Measurements from ENCODE around the gene SMAP1.
"Not testable (repeated sequence)": the region's sequence is repeated elsewhere in the genome, so short reads cannot be mapped to it uniquely, and the experiment has no call there.

Gene SMAP1

DNA sequence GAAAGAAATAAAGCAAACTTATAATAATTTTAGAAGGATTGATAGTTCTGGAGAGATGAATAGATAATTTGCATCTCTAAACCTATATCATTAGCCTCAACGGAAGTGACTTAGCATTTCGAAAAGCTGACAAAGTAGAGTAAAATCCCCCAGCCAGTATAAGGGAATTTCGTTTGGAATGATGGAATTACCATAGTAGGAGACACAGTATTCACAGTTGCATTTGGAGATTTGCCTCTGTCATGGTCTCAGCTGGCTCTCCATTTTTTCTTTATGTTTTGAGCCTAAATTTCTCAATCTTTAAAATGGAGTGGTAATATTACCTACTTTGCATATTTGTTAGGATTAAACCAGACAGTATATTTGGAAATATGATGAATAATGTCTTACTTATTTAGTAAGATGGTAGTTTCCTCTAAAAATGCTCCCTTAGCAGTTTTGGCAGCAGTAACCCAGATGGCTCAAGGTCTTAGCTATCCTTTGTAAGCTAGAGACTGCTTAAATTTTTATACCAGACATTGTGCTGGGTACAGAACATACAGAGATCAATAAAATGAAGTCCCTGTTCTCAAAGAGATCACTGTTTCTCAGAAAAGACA, 58.2 kb downstream of the SMAP1 start:
- no peak for DNase-seq
- in situ Hi-C loops (cut with MboI; ENCODE audit: low pct_unique_long_range_greater_than_20kb, low sequenced_read_pairs): no loop called here

DNA sequence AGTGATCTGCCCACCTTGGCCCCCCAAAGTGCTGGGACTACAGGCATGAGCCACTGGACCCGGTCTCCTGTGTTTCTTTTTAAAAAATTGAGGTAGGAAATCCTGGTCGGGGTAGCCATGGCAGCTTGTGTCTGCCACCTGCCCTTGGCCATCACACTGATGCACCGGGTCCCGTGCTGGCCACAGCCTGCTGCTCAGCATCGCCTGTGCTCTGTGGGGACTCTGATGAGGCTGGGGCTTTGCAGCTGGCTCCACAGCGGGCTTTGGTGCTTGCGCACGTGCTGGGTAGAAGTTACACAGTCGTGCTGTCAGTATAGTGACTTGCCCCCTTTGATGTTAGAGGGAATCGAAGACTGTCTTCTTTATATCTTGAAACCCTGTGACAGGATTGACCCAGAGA, 66.7 kb downstream of the SMAP1 start:
- in situ Hi-C loops (cut with MboI; ENCODE audit: low pct_unique_long_range_greater_than_20kb, low sequenced_read_pairs): no loop called here

DNA sequence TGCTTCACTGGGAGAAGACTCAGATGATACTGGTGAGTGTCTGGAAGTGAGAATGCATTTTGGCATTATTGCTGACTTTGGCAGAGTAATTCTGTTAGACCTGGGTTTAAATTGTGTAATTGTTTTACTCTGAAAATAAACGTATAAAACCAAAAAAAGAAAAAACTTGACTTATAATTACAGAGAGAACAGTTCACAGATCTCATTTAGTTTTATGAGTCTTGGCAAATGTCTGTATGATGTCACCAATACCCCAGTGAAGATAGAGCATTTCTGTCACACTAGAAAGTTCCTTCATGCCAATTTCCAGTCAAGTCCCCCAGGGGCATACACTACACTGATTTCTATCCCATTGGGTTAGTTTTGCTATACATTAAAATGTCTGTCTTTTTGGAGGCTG, 67.3 kb downstream of the SMAP1 start:
- in situ Hi-C loops (cut with MboI; ENCODE audit: low pct_unique_long_range_greater_than_20kb, low sequenced_read_pairs): no loop called here
- no peak for DNase-seq

More for the DNA sequence above, 66.7 kb downstream of the SMAP1 start:
- DNase-seq: no peak

DNA sequence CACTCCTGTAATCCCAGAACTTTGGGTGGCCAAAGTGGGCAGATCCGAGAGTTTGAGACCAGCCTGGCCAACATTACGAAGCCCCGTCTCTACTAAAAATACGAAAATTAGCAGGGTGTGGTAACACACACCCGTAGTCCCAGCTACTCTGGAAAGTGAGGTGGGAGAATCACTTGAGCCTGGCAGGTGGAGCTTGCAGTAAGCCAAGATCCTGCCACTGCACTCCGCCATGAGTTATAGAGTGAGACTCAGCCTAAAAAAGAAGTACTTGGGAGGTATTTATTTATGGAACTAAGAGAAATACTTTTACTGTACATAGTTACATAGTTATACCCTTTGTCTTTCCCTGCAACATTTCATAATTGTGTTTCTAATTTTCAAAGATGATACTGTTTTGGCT, 67.8 kb downstream of the SMAP1 start:
- DNase-seq: no peak
- in situ Hi-C loops (cut with MboI; ENCODE audit: low pct_unique_long_range_greater_than_20kb, low sequenced_read_pairs): no loop called here

DNA sequence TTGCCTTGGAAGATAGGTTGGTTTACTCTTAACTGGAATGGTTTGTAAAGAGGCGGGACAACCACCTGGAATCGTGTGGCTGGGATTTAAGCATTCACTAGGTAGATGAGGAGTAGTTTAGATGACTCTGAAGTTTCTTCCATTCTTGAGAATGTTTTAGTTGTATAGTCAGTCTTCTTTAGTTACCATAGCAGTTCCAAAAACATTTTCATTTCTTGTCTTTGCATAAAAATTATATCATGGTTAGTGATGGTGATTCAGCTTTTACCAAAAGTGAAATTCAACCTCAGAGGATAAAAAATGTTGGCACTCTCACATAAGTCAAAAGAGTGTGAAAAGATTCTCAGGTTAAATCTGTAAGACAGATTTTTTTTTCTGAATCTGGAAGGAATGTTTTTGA, 70.3 kb downstream of the SMAP1 start:
- no peak for DNase-seq

DNA sequence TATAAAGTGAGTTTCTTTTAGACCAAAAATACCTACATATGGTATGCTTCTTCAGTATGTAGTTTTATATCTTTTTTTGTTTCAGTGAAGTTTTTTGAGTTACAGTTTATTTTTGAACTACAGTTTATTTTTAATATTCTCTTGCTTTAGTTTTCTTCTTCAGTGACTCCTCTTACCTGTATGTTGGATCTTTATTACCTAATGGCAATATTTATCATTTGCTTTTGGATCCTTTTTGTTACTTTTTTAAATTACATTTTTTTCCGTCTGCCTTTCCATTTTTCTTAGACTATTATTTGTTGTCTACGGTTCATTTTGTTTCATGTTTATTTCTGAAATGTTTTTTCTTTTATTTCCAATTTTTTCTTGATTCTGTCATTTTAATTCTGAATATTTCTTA, 71.9 kb downstream of the SMAP1 start:
- no peak for DNase-seq
- in situ Hi-C loops (cut with MboI; ENCODE audit: low pct_unique_long_range_greater_than_20kb, low sequenced_read_pairs): no loop called here

More for the DNA sequence above, 70.3 kb downstream of the SMAP1 start:
- in situ Hi-C loops (cut with MboI; ENCODE audit: low pct_unique_long_range_greater_than_20kb, low sequenced_read_pairs): no loop called here

DNA sequence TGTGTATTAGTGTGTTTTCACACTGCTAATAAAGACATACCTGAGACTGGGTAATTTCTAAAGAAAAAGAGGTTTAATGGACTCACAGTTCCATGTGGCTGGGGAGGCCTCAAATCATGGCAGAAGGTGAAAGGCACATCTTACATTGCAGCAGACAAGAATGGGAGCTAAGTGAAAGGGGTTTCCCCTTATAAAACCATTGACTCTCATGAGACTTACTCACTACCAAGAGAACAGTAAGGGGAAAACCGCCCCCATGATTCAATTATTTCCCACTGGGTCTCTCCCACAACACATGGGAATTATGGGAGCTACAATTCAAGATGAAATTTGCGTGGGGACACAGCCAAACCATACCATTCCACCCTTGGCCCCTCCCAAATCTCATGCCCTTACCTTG, 73.1 kb downstream of the SMAP1 start:
- in situ Hi-C loops (cut with MboI; ENCODE audit: low pct_unique_long_range_greater_than_20kb, low sequenced_read_pairs); DNase-seq: not testable (repeated sequence)

DNA sequence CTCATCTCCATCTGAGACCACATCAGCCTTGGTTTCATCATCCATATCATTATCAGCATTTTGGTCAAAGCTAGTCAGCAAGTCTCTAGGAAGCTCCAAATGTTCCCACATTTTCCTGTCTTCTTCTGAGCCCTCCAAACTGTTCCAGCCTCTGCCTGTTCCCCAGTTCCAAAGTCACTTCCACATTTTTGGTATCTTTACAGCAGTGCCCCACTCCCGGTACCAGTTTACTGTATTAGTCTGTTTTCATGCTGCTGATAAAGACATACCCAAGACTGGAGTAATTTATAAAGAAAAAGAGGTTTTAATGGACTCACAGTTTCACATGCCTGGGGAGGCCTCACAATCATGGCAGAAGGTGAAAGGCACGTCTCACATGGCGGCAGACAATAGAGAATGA, 74.8 kb downstream of the SMAP1 start:
- DNase-seq; in situ Hi-C loops (cut with MboI; ENCODE audit: low pct_unique_long_range_greater_than_20kb, low sequenced_read_pairs): not testable (repeated sequence)

DNA sequence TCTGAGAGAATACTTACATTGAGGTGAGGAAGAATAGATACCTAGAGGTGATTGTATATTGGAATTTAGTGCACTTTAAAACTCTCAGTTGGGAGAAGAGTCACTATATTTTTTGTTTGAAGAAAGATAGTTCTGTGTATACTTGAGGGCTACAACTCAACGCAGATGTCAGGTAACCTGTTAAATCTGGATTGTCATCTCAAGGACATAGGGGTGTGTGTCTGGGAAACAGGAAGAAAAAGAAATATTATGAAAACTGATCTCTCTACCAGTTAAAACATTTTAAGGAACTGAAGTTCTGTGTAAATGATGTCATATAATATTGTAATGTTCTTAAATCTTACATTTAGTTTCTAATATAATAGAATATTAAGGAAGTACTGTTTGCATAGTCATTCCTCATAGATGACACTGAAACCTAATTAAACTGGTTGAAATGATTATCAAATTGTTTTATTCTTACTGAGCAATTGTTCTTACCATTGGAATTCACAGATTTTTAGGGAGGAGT, 86.2 kb downstream of the SMAP1 start:
- in situ Hi-C loops (cut with MboI; ENCODE audit: low pct_unique_long_range_greater_than_20kb, low sequenced_read_pairs): no loop called here
- DNase-seq: no peak

DNA sequence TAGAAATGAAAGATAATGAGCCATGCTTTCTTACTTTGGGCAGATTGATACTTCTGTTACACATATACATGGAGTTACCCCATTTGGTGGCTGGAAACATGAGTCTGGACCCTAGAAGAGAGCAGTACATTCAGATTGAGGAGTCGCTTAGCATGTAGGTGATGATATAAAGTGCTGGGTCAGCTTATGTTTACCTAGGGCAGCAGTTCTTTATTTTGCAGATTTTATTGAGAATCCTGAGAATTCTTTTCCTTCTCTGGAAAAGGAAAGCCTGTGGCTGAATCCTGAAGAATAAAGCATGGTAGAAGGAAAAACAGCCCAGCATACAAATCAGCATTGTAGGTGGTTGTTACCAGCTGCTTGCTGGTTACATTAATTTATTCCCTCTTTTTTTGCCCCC, 91.2 kb downstream of the SMAP1 start:
- no peak for DNase-seq
- in situ Hi-C loops (cut with MboI; ENCODE audit: low pct_unique_long_range_greater_than_20kb, low sequenced_read_pairs): no loop called here

DNA sequence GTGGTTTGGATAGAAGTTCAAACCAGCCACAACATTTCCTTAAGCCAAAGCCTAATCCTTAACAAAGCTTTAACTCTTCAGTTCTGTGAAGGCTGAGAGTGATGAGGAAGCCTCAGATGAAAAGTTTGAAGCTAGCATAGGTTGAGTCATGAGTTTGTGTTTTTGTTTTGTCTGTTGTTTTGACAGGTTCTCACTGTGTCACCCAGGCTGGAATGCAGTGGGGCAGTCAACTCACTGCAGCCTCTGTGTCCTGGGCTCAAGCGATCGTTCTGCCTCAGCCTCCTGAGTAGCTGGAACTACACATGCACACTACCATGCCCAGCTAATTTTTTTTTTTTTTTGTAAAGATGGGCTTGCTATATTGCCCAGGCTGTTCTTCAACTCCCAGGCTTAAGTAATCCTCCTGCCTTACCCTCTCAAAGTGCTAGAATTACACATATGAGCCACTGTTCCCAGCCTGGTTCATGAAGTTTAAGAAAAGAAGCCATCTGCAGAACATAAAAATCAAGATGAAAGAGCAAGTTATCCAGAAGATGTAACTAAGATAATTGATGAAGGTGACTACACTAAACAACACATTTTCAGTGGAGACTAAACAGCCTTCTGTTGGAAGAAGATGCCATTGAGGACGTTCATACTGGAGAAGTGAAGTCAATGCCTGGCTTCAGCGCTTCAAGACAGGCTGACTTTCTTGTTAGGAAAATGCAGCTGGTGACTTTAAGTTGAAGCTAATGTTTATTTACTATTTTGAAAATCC, 96.2 kb downstream of the SMAP1 start:
- DNase-seq: no peak
- in situ Hi-C loops (cut with MboI; ENCODE audit: low pct_unique_long_range_greater_than_20kb, low sequenced_read_pairs): no loop called here

DNA sequence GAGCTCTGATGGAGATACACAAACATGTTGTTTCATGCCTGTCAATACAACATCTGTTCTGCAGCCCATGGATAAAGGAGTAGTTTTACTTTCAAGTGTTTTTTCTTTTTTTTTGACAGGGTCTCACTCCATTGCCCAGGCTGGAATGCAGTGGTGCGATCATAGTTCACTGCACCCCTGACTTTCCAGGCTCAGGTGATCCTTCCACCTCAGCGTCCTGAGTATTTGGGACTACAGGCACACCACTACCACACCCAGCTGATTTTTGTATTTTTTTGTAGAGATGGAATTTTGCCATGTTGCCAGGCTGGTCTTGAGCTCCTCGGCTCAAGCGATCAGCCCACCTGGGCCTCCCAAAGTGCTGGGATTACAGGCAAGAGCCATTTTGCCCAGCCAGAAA, 97.0 kb downstream of the SMAP1 start:
- no peak for DNase-seq
- in situ Hi-C loops (cut with MboI; ENCODE audit: low pct_unique_long_range_greater_than_20kb, low sequenced_read_pairs): no loop called here

DNA sequence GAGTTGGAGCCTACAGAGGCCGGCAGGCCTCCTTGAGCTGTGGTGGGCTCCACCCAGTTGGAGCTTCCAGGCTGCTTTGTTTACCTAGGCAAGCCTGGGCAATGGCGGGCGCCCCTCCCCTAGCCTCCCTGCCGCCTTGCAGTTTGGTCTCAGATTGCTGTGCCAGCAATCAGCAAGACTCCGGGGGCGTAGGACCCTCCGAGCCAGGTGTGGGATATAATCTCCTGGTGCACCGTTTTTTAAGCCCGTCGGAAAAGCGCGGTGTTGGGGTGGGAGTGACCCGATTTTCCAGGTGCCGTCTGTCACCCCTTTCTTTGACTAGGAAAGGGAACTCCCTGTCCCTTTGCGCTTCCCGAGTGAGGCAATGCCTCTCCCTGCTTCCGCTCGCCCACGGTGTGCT, 103.7 kb downstream of the SMAP1 start:
- in situ Hi-C loops (cut with MboI; ENCODE audit: low pct_unique_long_range_greater_than_20kb, low sequenced_read_pairs); DNase-seq: not testable (repeated sequence)

DNA sequence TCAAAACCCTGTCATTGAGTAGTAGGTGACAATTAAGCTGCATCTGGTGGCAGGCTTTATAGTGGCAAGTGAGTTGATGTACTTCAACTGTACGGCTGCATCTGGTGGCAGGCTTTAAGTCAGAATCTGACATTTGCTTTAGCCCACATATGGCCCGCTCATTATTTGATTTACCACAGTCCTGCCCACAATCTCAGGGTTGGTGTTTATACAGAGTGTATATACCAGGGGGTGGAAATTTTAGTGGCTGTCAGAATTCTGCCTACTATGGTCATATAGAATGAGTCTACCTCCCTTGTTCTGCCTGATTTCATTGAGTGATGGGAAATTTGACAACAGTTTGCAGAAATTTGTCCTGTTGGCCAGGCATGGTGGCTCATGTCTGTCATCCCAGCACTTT, 112.3 kb downstream of the SMAP1 start:
- DNase-seq: no peak
- in situ Hi-C loops (cut with MboI; ENCODE audit: low pct_unique_long_range_greater_than_20kb, low sequenced_read_pairs): no loop called here

DNA sequence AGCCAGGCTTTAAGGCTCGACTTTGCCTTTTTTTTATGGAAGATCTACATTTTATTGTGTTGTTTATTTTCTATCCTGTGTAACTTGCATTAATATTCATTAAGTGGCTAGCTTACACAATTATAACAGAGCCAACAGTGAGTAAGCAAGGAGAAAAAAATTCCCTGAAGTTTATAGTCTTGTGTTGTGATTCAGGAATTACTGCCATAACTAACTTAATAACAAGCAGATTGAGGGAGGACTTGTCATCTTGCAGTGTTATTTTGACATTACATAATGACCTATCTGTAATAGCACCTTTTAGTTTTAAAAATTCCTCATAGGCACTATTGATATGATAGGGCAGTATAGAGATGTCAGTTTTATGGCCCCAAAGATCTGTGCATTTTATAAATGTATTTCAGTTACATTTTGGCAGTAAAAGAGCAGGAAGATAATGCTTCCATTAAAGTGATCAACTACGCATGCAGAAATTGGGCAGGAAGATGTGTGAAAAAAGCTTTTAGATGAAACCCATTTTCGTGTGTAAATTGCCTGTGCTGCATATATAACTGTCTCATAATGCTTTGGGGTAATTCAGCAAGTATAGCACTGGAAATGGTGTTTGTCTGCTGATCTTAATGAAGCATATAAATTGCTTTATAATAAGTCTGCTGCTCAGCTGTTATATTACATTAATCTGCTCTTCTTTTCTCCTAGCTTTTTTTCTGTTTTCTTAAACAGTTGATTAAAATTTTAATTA, 123.0 kb downstream of the SMAP1 start:
- in situ Hi-C loops (cut with MboI; ENCODE audit: low pct_unique_long_range_greater_than_20kb, low sequenced_read_pairs): no loop called here

DNA sequence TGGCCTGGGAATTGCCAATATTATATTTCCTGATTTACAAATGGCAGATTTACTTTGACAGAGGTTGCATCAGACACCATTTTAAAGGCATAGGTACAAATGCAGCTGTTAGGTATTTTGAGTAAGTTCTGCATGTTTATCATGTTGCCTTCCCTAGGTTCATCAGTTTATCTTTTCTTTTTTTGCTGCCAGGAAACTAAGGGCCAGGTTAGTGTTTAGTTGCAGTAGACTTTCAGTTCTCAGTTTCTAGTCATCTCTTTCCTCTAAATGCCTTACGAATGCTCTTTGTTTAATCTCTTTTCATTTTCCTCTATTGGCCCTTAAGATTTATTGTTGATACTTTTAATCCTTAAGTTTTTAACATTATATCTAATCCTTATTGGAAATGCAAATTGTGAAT, 129.9 kb downstream of the SMAP1 start:
- no peak for DNase-seq
- in situ Hi-C loops (cut with MboI; ENCODE audit: low pct_unique_long_range_greater_than_20kb, low sequenced_read_pairs): no loop called here

More for the DNA sequence above, 123.0 kb downstream of the SMAP1 start:
- no peak for DNase-seq

DNA sequence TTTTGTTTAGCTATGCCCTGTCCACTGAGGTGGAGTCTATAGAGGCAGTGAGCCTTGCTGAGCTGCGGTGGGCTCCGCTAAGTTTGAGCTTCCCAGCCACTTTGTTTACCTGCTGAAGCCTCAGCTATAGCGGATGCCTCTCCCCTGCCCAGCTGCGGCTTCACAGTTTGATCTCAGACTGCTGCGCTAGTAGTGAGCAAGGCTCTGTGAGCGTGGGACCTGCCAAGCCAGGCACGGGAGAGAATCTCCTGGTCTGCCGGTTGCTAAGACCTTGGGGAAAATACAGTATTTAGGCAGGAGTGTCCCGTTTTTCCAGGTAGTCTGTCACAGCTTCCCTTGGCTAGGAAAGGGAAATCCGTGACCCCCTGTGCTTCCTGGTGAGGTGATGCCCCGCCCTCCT, 138.4 kb downstream of the SMAP1 start:
- in situ Hi-C loops (cut with MboI; ENCODE audit: low pct_unique_long_range_greater_than_20kb, low sequenced_read_pairs): no loop called here
- DNase-seq: no peak

DNA sequence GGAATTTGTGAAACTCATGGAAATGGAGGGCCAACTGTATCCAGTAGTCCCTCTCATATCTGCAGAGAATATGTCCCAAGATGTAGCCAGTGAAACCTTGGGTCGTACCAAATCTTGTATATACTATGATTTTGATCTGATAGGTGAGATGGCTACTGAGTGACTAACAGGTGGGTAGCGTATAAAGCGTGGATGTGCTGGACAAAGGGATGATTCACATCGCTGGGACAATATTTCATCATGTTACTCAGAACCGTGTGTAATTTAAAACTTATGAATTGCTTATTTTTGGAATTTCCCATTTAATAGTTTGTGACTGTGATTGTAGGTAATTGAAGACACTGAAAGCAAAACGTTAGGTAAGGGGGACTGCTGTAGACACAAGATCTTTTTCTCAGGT, 144.1 kb downstream of the SMAP1 start:
- no peak for DNase-seq
- in situ Hi-C loops (cut with MboI; ENCODE audit: low pct_unique_long_range_greater_than_20kb, low sequenced_read_pairs): no loop called here

DNA sequence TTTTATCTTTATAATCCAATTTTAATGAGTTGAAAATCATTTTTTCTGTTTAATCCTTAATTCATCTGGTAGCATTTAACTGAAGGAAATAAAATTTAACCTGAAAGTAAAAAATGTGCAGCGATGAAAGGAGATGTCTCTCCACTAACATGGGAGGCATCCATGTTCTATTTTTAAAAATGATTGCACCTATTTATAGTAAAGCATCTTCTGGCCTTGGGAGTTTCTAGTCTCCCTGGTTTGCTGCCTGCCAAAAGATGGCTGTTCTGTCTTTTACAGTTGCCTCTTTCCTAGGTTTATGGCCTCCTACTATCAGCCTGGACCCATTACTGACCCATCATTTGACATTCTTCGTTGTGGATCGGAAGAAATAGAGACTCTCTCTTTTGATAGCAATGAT, 146.2 kb downstream of the SMAP1 start:
- in situ Hi-C loops (cut with MboI; ENCODE audit: low pct_unique_long_range_greater_than_20kb, low sequenced_read_pairs): no loop called here
- DNase-seq: no peak

DNA sequence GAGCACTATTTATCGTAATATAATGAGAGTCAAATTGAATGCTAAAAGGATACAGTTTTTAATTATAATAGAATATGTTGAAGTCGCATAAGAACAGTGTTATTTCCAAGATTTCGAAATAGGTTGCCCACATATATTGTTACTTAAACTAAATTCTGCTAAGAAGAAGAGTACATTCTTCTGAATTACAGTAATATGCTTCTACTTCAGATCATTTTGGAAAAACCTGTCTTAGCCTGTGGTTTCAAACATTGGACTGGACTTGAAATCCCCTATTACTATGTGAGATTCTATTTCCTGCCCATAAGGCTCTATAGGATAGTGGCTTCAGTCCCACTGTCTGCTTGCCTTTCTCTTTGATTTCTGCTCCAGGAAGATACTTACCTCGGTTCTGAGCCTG, 152.0 kb downstream of the SMAP1 start:
- in situ Hi-C loops (cut with MboI; ENCODE audit: low pct_unique_long_range_greater_than_20kb, low sequenced_read_pairs): no loop called here

More for the DNA sequence above, 152.0 kb downstream of the SMAP1 start:
- DNase-seq: no peak
